Activated CD8-positive, alpha-beta memory T cell treated with anti-CD3 and anti-CD28 coated beads for 4 hours (primary cell): ENCODE data around the gene KLHL33.

ENCODE experiments used
- DNase-seq, 2 donors: peaks; one replicate each; pipeline ENCODE4 v3.0.0-alpha.2; 2020; ENCODE audit warnings: low read depth in 2 of 2

The KLHL33 gene

GRCh38 chr14:20435582-20436362, at the start of gene KLHL33:
Gene KLHL33, minus strand, starts transcription at chr14:20436166. Its CDS starts 355 bp downstream, at chr14:20435811.
- DNase-seq = no peak

GRCh38 chr14:20482382-20482781, 46.4 kb upstream of the KLHL33 start:
- DNase-seq = no peak

- no peak for DNase-seq
Observed at GRCh38 chr14:20478894-20479293, 42.9 kb upstream of the KLHL33 start.

GRCh38 chr14:20477211-20477876, 41.4 kb upstream of the KLHL33 start:
- no peak for DNase-seq

- no peak for DNase-seq
Observed at GRCh38 chr14:20476776-20477175, 40.8 kb upstream of the KLHL33 start.

- DNase-seq = no peak
Observed at GRCh38 chr14:20472536-20473169, 36.7 kb upstream of the KLHL33 start.

- DNase-seq = no peak
Observed at GRCh38 chr14:20470603-20470901, 34.6 kb upstream of the KLHL33 start.

- peak in 1 of 2 donors; percentile 38 for DNase-seq
Observed at GRCh38 chr14:20469890-20470602, 34.1 kb upstream of the KLHL33 start.

- peak; percentile 71 to 79 for DNase-seq
Observed at GRCh38 chr14:20469242-20469889, 33.4 kb upstream of the KLHL33 start, which contains the start of gene PNP. Gene PNP, plus strand, starts transcription at chr14:20469406. Its CDS starts 119 bp downstream, at chr14:20469525.

GRCh38 chr14:20468764-20469241, 32.8 kb upstream of the KLHL33 start:
- DNase-seq = no peak

- peak; percentile 96 to 97 for DNase-seq
Observed at GRCh38 chr14:20461225-20462141, 25.5 kb upstream of the KLHL33 start, which contains the start of gene PIP4P1. Gene PIP4P1, minus strand, starts transcription at chr14:20461434. Its CDS starts 109 bp downstream, at chr14:20461325.

GRCh38 chr14:20460458-20461224, 24.7 kb upstream of the KLHL33 start:
- DNase-seq = peak in 1 of 2 donors; percentile 26

GRCh38 chr14:20458031-20458789, 22.2 kb upstream of the KLHL33 start:
- no peak for DNase-seq

- no peak for DNase-seq
Observed at GRCh38 chr14:20456971-20457370, 21.0 kb upstream of the KLHL33 start.

- no peak for DNase-seq
Observed at GRCh38 chr14:20455355-20456300, 19.7 kb upstream of the KLHL33 start.

GRCh38 chr14:20454516-20455354, 18.8 kb upstream of the KLHL33 start, which contains the start of the genes APEX1 and OSGEP:
Gene APEX1, plus strand, starts transcription at chr14:20455226. Its CDS starts 420 bp downstream, at chr14:20455646.
Gene OSGEP, minus strand, starts transcription at chr14:20454812. Its CDS starts 129 bp downstream, at chr14:20454683.
- peak; percentile 95 to 98 for DNase-seq
